GM12878 (cell line): ENCODE data around the gene CRB2. TPM values are rescaled to one million over a fixed set of nuclear protein-coding genes. Genes with fewer than 3 reads are reported as not detected.

Experiments
- ATAC-seq: fragments of 200-7000 bp; cut with Tn5 transposase; 3 replicates; pipeline ENCODE4 v1.9.1; 2020; ENCODE audit warnings: mild to moderate bottlenecking, moderate library complexity
- BruUV-seq: library from RNA; stranded (reverse); fragments of 400-500 nt; replicated peaks from 2 replicates; lab custom pipeline; 2021; lab: Mats Ljungman, UMichigan
- CTCF ChIA-PET: fragments of 300-600 bp; sonication (Branson Sonifier 250); formaldehyde crosslinking; extraction: SDS; loops from one replicate; lab custom pipeline; 2021; ENCODE audit warnings: inconsistent platforms; lab: Yijun Ruan, JAX
- POLR2A ChIA-PET: fragments of 350-600 bp; formaldehyde crosslinking; extraction: SDS; loops from one replicate; lab custom pipeline; 2021; ENCODE audit warnings: inconsistent platforms; lab: Charles Lee
- RAD21 ChIA-PET: fragments of 300-600 bp; sonication (Branson Sonifier 250); formaldehyde crosslinking; loops from one replicate; lab custom pipeline; 2023; ENCODE audit warnings: antibody characterized with exemption; ENCODE audit not compliant: unreplicated experiment; lab: Charles Lee
- SMC1A ChIA-PET: fragments of 300-600 bp; sonication (Branson Sonifier 250); formaldehyde crosslinking; loops from one replicate; lab custom pipeline; 2023; ENCODE audit not compliant: unreplicated experiment, uncharacterized antibody; lab: Charles Lee
- DNase-seq: peaks from one replicate; pipeline ENCODE4 v3.0.0-alpha.2; 2011; ENCODE audit warnings: low read depth, low spot score
- FAIRE-seq: peaks from 3 replicates; lab custom pipeline; 2011; peaks lifted over from hg19 to GRCh38; lab: Jason Lieb, UNC
- H2AFZ ChIP-seq: 2 replicates; pipeline ENCODE4 v1.6.0; 2011; ENCODE audit warnings: low read depth, low read length, control low read depth; ENCODE audit not compliant: control insufficient read depth
- H3K27ac ChIP-seq: 2 replicates; pipeline ENCODE4 v1.5.1; 2011; ENCODE audit warnings: control low read depth; ENCODE audit not compliant: control insufficient read depth, insufficient read depth
- H3K27me3 ChIP-seq, 2 experiments: replicated peaks in 1 of 2; 2 replicates each; pipeline versions ENCODE4 v1.6.0 to v1.6.1; 2011; ENCODE audit warnings: low read length in 1 of 2; ENCODE audit not compliant: control insufficient read depth in 2 of 2, insufficient read depth in 2 of 2
- H3K36me3 ChIP-seq, 2 experiments: 2 replicates each; pipeline ENCODE4 v1.5.1; 2011; ENCODE audit warnings: low read length in 1 of 2; ENCODE audit not compliant: control insufficient read depth in 2 of 2, insufficient read depth in 2 of 2
- H3K4me1 ChIP-seq: 2 replicates; pipeline ENCODE4 v1.6.1; 2011; ENCODE audit warnings: mild to moderate bottlenecking, low read length, moderate library complexity, mixed read lengths; ENCODE audit not compliant: control insufficient read depth, insufficient read depth
- H3K4me2 ChIP-seq: 2 replicates; pipeline ENCODE4 v1.6.0; 2011; ENCODE audit warnings: control low read depth; ENCODE audit not compliant: control insufficient read depth, insufficient read depth
- H3K4me3 ChIP-seq: fragments of 200-600 bp; sonication (generic); 2 replicates; pipeline ENCODE4 v1.5.1; 2016
- H3K79me2 ChIP-seq: 2 replicates; pipeline ENCODE4 v1.6.0; 2011; ENCODE audit warnings: low read length; ENCODE audit not compliant: control insufficient read depth, insufficient read depth
- H3K9ac ChIP-seq: 2 replicates; pipeline ENCODE4 v1.8.0; 2011; ENCODE audit warnings: low read length, control low read depth, mixed read lengths; ENCODE audit not compliant: control insufficient read depth, insufficient read depth
- H3K9me3 ChIP-seq: replicated peaks from 3 replicates; pipeline ENCODE4 v1.5.1; 2011; ENCODE audit warnings: mild to moderate bottlenecking, low read length; ENCODE audit not compliant: control insufficient read depth, insufficient read depth
- H4K20me1 ChIP-seq: 2 replicates; pipeline ENCODE4 v1.6.0; 2011; ENCODE audit not compliant: control insufficient read depth, insufficient read depth
- CUX1 ChIP-seq: IDR thresholded peaks from 2 replicates; pipeline ENCODE4 v1.6.1; 2012; ENCODE audit warnings: improper control_type of control experiment, low read depth, low read length; ENCODE audit not compliant: insufficient replicate concordance
- IKZF2 ChIP-seq, 2 experiments: fragments of 450-650 bp; IDR thresholded peaks; 2 replicates each; pipeline ENCODE4 v1.6.1; 2017; ENCODE audit warnings: mild to moderate bottlenecking in 2 of 2, moderate library complexity in 2 of 2
- MYC ChIP-seq: IDR thresholded peaks from 2 replicates; pipeline ENCODE4 v1.6.1; 2011; ENCODE audit warnings: mild to moderate bottlenecking, low read length, moderate library complexity, inconsistent platforms; ENCODE audit not compliant: insufficient read depth, insufficient replicate concordance, insufficient read length, severe bottlenecking
- NR2C2 ChIP-seq: IDR thresholded peaks from 2 replicates; pipeline ENCODE4 v1.6.1; 2011; ENCODE audit warnings: borderline replicate concordance, low read depth; ENCODE audit not compliant: control insufficient read depth, insufficient read length
- PBX3 ChIP-seq: IDR thresholded peaks from 2 replicates; pipeline ENCODE4 v1.6.1; 2011; ENCODE audit warnings: mild to moderate bottlenecking, low read depth, low read length, moderate library complexity; ENCODE audit not compliant: insufficient replicate concordance
- POLR2AphosphoS2 ChIP-seq: IDR thresholded peaks from 2 replicates; pipeline ENCODE4 v1.6.1; 2011; ENCODE audit warnings: low read depth, mild to moderate bottlenecking, low read length, improper control_type of control experiment, moderate library complexity
- POU2F2 ChIP-seq: IDR thresholded peaks from 3 replicates; pipeline ENCODE4 v1.6.1; 2011; ENCODE audit warnings: low read depth, mild to moderate bottlenecking, low read length, borderline replicate concordance
- RB1 ChIP-seq: fragments of 450-650 bp; formaldehyde crosslinking; IDR thresholded peaks from 2 replicates; pipeline ENCODE4 v1.6.1; 2017; ENCODE audit warnings: mild to moderate bottlenecking, borderline replicate concordance
- TAF1 ChIP-seq: IDR thresholded peaks from 2 replicates; pipeline ENCODE4 v1.6.1; 2011; ENCODE audit warnings: mild to moderate bottlenecking, low read depth, low read length, borderline replicate concordance
- TBL1XR1 ChIP-seq: IDR thresholded peaks from 2 replicates; pipeline ENCODE4 v1.6.1; 2012; ENCODE audit warnings: low read depth, low read length, improper control_type of control experiment
- ZBED1 ChIP-seq: IDR thresholded peaks from 2 replicates; pipeline ENCODE4 v1.6.1; 2016; ENCODE audit warnings: borderline replicate concordance
- ZSCAN29 ChIP-seq: fragments of 450-650 bp; IDR thresholded peaks from 2 replicates; pipeline ENCODE4 v1.6.1; 2017; ENCODE audit warnings: mild to moderate bottlenecking, moderate library complexity
- WGBS: methylation state at CpG from one replicate; pipeline ENCODE4 v1.1.6; 2016; ENCODE audit warnings: low lambda C conversion rate; ENCODE audit not compliant: insufficient replicate concordance, insufficient coverage; ENCODE audit errors: missing lambda C conversion rate; 5-methylcytosine and 5-hydroxymethylcytosine counted together
- in situ Hi-C: fragments of 300-500 bp; cut with MboI; formaldehyde crosslinking; loops from 9 replicates; pipeline ENCODE4 v1.14.3; 2018; ENCODE audit warnings: mixed read lengths
- intact Hi-C: fragments of 100-400 bp; cut with micrococcal nuclease; formaldehyde crosslinking; loops from one replicate; pipeline ENCODE4 v1.14.2; 2022; ENCODE audit not compliant: unreplicated experiment
- polyA plus RNA-seq, 11 experiments: library from polyadenylated mRNA; depleted of rRNA in 4 of 11; unstranded in 6 of 11; stranded (reverse) in 5 of 11; fragments of >200 nt; fragmentation: Nextera tagmentation in 4 of 11; fragmentation: Illumina TruSeq in 1 of 11; extraction: Ambion mirVana in 4 of 11; extraction: Trizol in 1 of 11; gene quantifications; 1 replicate in 1 of 11; 2 replicates in 10 of 11; pipeline versions ENCODE4 v1.2.1 to v1.2.3, GENCODE V29; 2011 to 2016; ENCODE audit warnings: inconsistent platforms in 2 of 11, missing spikeins in 2 of 11, low read depth in 1 of 11
- total RNA-seq, 4 experiments: library from RNA; depleted of rRNA in 3 of 4; stranded (reverse); fragments of >200 nt in 3 of 4; fragmentation: Illumina TruSeq in 1 of 4; extraction: Trizol in 1 of 4; gene quantifications; 2 replicates each; pipeline versions ENCODE4 v1.2.1 to v1.2.3, GENCODE V29; 2013 to 2021

CRB2 gene
- total and polyA plus RNA-seq, 10 of the 15 experiments (the other 5 are each of a cell fraction or from before 2014, with no cell fraction given): 0.01 to 0.80 (median 0.23) TPM; not detected in 3

- DNase-seq (no peak), FAIRE-seq (no peak), ATAC-seq (no peak)
- no peaks in the 10 kb centered on the region; the same call in 1 of the 2 replicates for H4K20me1 ChIP-seq
- H3K9ac ChIP-seq: no peak overlapping the region
- BruUV-seq: TSS peak; percentile 12
- no peak overlapping the region for H3K4me3 ChIP-seq
- in situ Hi-C loops (no loop called here), intact Hi-C loops (no loop called here)
- ChIA-PET RAD21 (no interaction called here), SMC1A (no interaction called here), POLR2A (no interaction called here), CTCF (interaction anchor here (0.5 kb wide), 1 partner anchor 452 kb away, joined by 3 read pairs; no protein-coding TSS in a partner anchor)
- no peak overlapping the region for H3K27ac ChIP-seq
- no peak overlapping the region for H3K4me2 ChIP-seq
- H3K27me3 ChIP-seq: no peaks in the 10 kb centered on the region
- no peak for TF ChIP-seq PBX3
- TF ChIP-seq NR2C2: no peak
- TF ChIP-seq POLR2AphosphoS2: no peak
- no peak for TF ChIP-seq TAF1
- no peak for TF ChIP-seq MYC
- TF ChIP-seq POU2F2: no peak
- no peak for TF ChIP-seq IKZF2 (IDR thresholded peaks at IDR 0.05)
- no peak for TF ChIP-seq ZBED1
- TF ChIP-seq RB1: no peak
- no peak for TF ChIP-seq TBL1XR1
- TF ChIP-seq ZSCAN29: no peak
- no peak for TF ChIP-seq CUX1
- no peaks in the 10 kb centered on the region for H3K9me3 ChIP-seq
- H2AFZ ChIP-seq: no peak overlapping the region
- WGBS: 85% methylated on average over 7 of the region's 7 CpGs
- peaks cover 0 to 3% of the 10 kb centered on the region in 2 experiments; a peak in 1 of 4 replicates for H3K36me3 ChIP-seq
- H3K79me2 ChIP-seq: no peaks in the 10 kb centered on the region
- H3K4me1 ChIP-seq: no peaks in the 10 kb centered on the region
Observed at GRCh38 chr9:123414204-123414603, 58.2 kb downstream of the CRB2 start.
